HFF-Myc (cell line): ENCODE measurements around the gene SLX9.

Experiments used
- DNase-seq: peaks from one replicate; pipeline ENCODE4 v3.0.0-alpha.2; 2011; ENCODE audit warnings: low read depth; ENCODE audit errors: extremely low read depth
- H3K4me3 ChIP-seq: replicated peaks from 2 replicates; pipeline ENCODE4 v1.5.1; 2011; ENCODE audit warnings: low read depth, mild to moderate bottlenecking, control low read depth, low read length
- CTCF ChIP-seq: IDR thresholded peaks from 2 replicates; pipeline ENCODE4 v1.5.1; 2012; ENCODE audit warnings: mild to moderate bottlenecking, low read depth, low read length, control low read depth; ENCODE audit errors: missing control alignments

SLX9 gene

GRCh38 chr21:44993321-44994046 lies 53.7 kb downstream of the SLX9 start:
- no peak for TF ChIP-seq CTCF
- DNase-seq = no peak
- H3K4me3 ChIP-seq = no peak overlapping the region

GRCh38 chr21:44994047-44994694 lies 54.3 kb downstream of the SLX9 start:
- no peak for TF ChIP-seq CTCF
- DNase-seq = no peak
- no peak overlapping the region for H3K4me3 ChIP-seq

- H3K4me3 ChIP-seq = no peak overlapping the region
- no peak for TF ChIP-seq CTCF
- no peak for DNase-seq
Observed at GRCh38 chr21:44994695-44995342, 55.0 kb downstream of the SLX9 start.

GRCh38 chr21:44995343-44995941 lies 55.6 kb downstream of the SLX9 start:
- no peak for TF ChIP-seq CTCF
- no peak overlapping the region for H3K4me3 ChIP-seq
- no peak for DNase-seq

- DNase-seq = no peak
- no peak overlapping the region for H3K4me3 ChIP-seq
- TF ChIP-seq CTCF = no peak
Observed at GRCh38 chr21:44996096-44996495, 56.3 kb downstream of the SLX9 start.

- no peak for DNase-seq
- no peak overlapping the region for H3K4me3 ChIP-seq
- no peak for TF ChIP-seq CTCF
Observed at GRCh38 chr21:44996501-44996921, 56.7 kb downstream of the SLX9 start.
